PC-3 (cell line): ENCODE results near the gene KCNQ1. TPM values are rescaled to one million over a fixed set of nuclear protein-coding genes. Genes with fewer than 3 reads are reported as not detected.

ENCODE experiments used
- ATAC-seq: fragments of 200-7000 bp; cut with Tn5 transposase; 2 replicates; pipeline ENCODE4 v1.9.1; 2020; ENCODE audit warnings: mild to moderate bottlenecking, moderate library complexity
- BruUV-seq: library from RNA; stranded (reverse); fragments of 400-500 nt; replicated peaks from 2 replicates; lab custom pipeline; 2021; lab: Mats Ljungman, UMichigan
- CTCF ChIA-PET: fragments of 300-600 bp; sonication (Branson Sonifier 250); formaldehyde crosslinking; loops from one replicate; lab custom pipeline; 2022; ENCODE audit warnings: antibody characterized with exemption; lab: Charles Lee
- POLR2A ChIA-PET: fragments of 300-600 bp; sonication (Branson Sonifier 250); formaldehyde crosslinking; loops from one replicate; lab custom pipeline; 2022; ENCODE audit warnings: antibody characterized with exemption; ENCODE audit not compliant: unreplicated experiment; lab: Charles Lee
- DNase-seq: peaks from one replicate; pipeline ENCODE4 v3.0.0-alpha.2; 2015
- H2AFZ ChIP-seq: fragments of 300-600 bp; sonication (generic); 2 replicates; pipeline ENCODE4 v1.6.0; 2016; ENCODE audit warnings: antibody characterized with exemption, low read length
- H3F3A ChIP-seq: fragments of 300-600 bp; sonication (generic); one replicate; pipeline ENCODE4 v1.6.0; 2017; ENCODE audit warnings: antibody characterized with exemption, low read length, control low read depth, mild to moderate bottlenecking; ENCODE audit not compliant: unreplicated experiment
- H3K27ac ChIP-seq: fragments of 300-600 bp; sonication (generic); 2 replicates; pipeline ENCODE4 v1.5.1; 2016; ENCODE audit warnings: mild to moderate bottlenecking, low read length
- H3K27me3 ChIP-seq: fragments of 300-600 bp; sonication (generic); 2 replicates; pipeline ENCODE4 v1.6.1; 2016; ENCODE audit warnings: low read length, mixed read lengths
- H3K36me3 ChIP-seq: fragments of 300-600 bp; sonication (generic); 2 replicates; pipeline ENCODE4 v1.6.1; 2016; ENCODE audit warnings: low read depth, mixed run types, low read length, mixed read lengths
- H3K4me1 ChIP-seq: fragments of 300-600 bp; sonication (generic); 2 replicates; pipeline ENCODE4 v1.5.1; 2016; ENCODE audit warnings: low read length; ENCODE audit not compliant: insufficient read depth
- H3K4me2 ChIP-seq: fragments of 300-600 bp; sonication (generic); 2 replicates; pipeline ENCODE4 v1.6.0; 2016; ENCODE audit warnings: low read length
- H3K4me3 ChIP-seq: fragments of 300-600 bp; sonication (generic); 2 replicates; pipeline ENCODE4 v1.5.1; 2016; ENCODE audit warnings: mild to moderate bottlenecking, low read length, mixed read lengths
- H3K79me2 ChIP-seq: fragments of 300-600 bp; sonication (generic); 2 replicates; pipeline ENCODE4 v1.6.1; 2017; ENCODE audit warnings: low read length, mixed read lengths
- H3K9ac ChIP-seq: fragments of 300-600 bp; sonication (generic); 2 replicates; pipeline ENCODE4 v1.6.0; 2016; ENCODE audit warnings: mild to moderate bottlenecking, low read length
- H3K9me2 ChIP-seq: fragments of 300-600 bp; sonication (generic); replicated peaks from 2 replicates; pipeline ENCODE4 v1.6.1; 2016; ENCODE audit warnings: mixed run types, low read length, mixed read lengths
- H3K9me3 ChIP-seq: fragments of 300-600 bp; sonication (generic); 2 replicates; pipeline ENCODE4 v1.6.1; 2016; ENCODE audit warnings: low read length, mixed read lengths
- H4K20me1 ChIP-seq: fragments of 300-600 bp; sonication (generic); 2 replicates; pipeline ENCODE4 v1.6.1; 2016; ENCODE audit warnings: low read length, mixed read lengths
- EZH2 ChIP-seq: fragments of 300-600 bp; sonication (generic); IDR thresholded peaks from one replicate; pipeline ENCODE4 v1.6.1; 2017; ENCODE audit warnings: antibody characterized with exemption, mild to moderate bottlenecking, low read length; ENCODE audit not compliant: unreplicated experiment
- EZH2phosphoT487 ChIP-seq: fragments of 300-600 bp; sonication (generic); IDR thresholded peaks from 2 replicates; pipeline ENCODE4 v1.6.1; 2018; ENCODE audit warnings: mild to moderate bottlenecking, antibody characterized with exemption, low read length, borderline replicate concordance
- intact Hi-C: fragments of 100-400 bp; cut with micrococcal nuclease; formaldehyde crosslinking; loops from 2 replicates; pipeline ENCODE4 v1.9.0; 2023
- total RNA-seq: library from RNA; depleted of rRNA; stranded (reverse); fragments of >200 nt; gene quantifications from 2 replicates; pipeline ENCODE4 v1.2.3, GENCODE V29; 2014
- TF ChIP-seq, protein P1 (sequence below): fragments of 300-600 bp; sonication (generic); conservative IDR thresholded peaks from 2 replicates; pipeline ENCODE4 v1.5.1; 2017; ENCODE audit warnings: antibody characterized with exemption, low read depth, mild to moderate bottlenecking, low read length

Gene KCNQ1
- total RNA-seq, 1 experiment from 2014 or later: 0.40 TPM

DNA sequence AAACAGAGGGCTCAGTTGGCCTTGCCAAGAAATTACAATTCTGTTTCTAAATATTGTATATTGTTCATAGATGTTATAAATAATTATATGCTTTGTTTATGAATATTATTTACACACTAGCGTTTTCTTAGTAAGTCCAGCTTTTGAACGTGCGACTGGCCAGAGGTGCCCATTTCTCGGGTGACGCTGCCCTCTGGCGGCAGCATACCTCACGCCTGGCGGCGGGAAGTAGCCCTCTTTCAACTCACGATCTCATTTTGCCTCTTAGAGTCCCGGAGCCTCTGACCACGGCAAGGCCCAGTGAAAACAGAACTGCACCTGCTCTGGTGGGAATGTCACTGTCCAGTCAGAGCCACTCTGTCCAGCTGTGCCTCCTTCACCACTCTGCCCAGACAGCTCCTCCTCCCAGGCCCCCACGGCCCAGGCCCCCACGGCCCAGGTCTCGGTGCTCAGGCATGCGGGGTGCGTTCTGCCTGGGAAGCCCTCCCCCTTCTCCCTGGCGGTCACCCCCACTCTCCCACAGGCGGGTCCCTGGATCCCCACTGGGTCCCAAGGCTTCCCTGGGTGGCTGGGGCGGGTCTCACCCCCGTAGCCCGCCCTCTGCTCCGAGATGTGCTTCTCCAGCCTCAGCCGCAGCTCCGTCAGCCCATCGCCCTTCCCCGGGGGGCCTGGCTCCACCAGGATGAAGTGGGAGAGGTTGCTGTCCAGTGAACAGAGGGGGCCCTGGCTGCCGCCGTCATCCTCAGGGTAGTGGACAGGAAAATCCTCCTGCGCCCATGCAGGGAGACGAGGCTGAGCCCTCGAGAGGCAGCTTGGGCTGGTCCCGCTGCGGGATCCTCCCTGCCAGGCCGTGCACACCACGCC, 24.9 kb upstream of the KCNQ1 start:
- Histone ChIP-seq H3K9me2 (no peaks in the 10 kb centered on the region), H3K36me3 (no peaks in the 10 kb centered on the region), H3K27me3 (no peaks in the 10 kb centered on the region), H3K4me3 (peak overlapping the region; percentile 13; the same call in 1 of the 2 replicates), H2AFZ (peak overlapping the region; percentile 62), H3K4me2 (peak overlapping the region; percentile 58), H4K20me1 (no peaks in the 10 kb centered on the region), H3F3A (no peaks in the 10 kb centered on the region), H3K9ac (no peak overlapping the region), H3K9me3 (no peaks in the 10 kb centered on the region), H3K27ac (no peak overlapping the region), H3K4me1 (0 out of 2 replicates have a peak, but pooled peaks cover 3% of the 10 kb centered on the region), H3K79me2 (no peaks in the 10 kb centered on the region)
- ChIA-PET CTCF (interaction anchor here (0.6 to 2.4 kb wide), 7 partner anchors 19 to 143 kb away, joined by 3 to 44 read pairs (median 4); partner anchors contain the start of gene TSSC4), POLR2A (interaction anchor here (0.6 kb wide), 1 partner anchor 572 kb away, joined by 5 read pairs; the partner anchor contains the start of gene NAP1L4)
- BruUV-seq: TSS peak; percentile 24
- no peak for TF ChIP-seq EZH2
- TF ChIP-seq, protein P1, sequence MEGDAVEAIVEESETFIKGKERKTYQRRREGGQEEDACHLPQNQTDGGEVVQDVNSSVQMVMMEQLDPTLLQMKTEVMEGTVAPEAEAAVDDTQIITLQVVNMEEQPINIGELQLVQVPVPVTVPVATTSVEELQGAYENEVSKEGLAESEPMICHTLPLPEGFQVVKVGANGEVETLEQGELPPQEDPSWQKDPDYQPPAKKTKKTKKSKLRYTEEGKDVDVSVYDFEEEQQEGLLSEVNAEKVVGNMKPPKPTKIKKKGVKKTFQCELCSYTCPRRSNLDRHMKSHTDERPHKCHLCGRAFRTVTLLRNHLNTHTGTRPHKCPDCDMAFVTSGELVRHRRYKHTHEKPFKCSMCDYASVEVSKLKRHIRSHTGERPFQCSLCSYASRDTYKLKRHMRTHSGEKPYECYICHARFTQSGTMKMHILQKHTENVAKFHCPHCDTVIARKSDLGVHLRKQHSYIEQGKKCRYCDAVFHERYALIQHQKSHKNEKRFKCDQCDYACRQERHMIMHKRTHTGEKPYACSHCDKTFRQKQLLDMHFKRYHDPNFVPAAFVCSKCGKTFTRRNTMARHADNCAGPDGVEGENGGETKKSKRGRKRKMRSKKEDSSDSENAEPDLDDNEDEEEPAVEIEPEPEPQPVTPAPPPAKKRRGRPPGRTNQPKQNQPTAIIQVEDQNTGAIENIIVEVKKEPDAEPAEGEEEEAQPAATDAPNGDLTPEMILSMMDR: peak; percentile 83
- intact Hi-C loops: loop anchor here (1.0 to 10.0 kb wide), 2 partner anchors 20 to 465 kb away; partner anchors contain the start of genes CDKN1C and TSSC4
- ATAC-seq (peak; percentile 67), DNase-seq (peak; percentile 83)

DNA sequence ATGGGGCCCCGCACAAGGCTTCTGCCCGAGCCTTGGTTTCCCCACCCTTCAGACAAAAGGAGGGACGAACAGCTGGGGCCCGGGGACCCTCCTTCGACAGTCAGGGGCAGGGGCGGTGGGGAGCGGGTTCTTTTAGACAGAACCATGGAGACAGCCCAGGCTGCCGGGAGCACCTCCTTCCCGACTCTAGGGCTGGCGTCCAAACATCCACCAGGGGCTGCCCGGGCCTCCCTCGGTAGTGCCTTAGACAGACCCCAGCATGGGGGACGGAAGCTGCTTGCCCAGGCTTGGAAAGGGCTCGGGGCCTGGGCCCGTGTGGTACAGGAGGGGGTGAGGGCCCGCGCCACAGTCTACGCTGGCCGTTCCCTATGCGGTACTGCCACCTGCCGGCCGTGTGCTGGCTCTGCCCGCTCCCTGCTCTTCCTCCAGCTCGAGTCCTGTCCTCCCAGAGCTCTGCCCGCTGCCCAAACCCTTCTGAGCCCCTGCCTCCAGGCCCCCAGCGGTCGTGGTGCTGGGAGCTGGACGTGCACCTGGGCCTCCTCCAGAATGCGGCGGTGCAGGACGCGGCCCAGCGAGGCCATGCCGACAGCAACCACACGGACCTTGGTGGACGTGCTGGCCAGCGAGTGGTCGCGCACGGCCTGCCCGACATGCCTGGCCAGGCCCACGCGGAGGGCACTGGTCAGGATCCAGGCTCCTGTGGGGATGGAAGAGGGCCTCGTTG, 24.1 kb upstream of the KCNQ1 start:
- Histone ChIP-seq H3F3A (no peaks in the 10 kb centered on the region), H2AFZ (peak overlapping the region; percentile 62), H3K27me3 (no peaks in the 10 kb centered on the region), H3K27ac (no peak overlapping the region), H3K9me3 (no peaks in the 10 kb centered on the region), H3K9ac (no peak overlapping the region), H3K4me1 (0 out of 2 replicates have a peak, but pooled peaks cover 3% of the 10 kb centered on the region), H3K79me2 (no peaks in the 10 kb centered on the region), H3K36me3 (no peaks in the 10 kb centered on the region), H3K4me3 (no peak overlapping the region), H3K9me2 (no peaks in the 10 kb centered on the region), H4K20me1 (no peaks in the 10 kb centered on the region), H3K4me2 (peak overlapping the region; percentile 58)
- TF ChIP-seq, protein P1: peak; percentile 88
- TF ChIP-seq EZH2phosphoT487: no peak
- DNase-seq (peak; percentile 77), ATAC-seq (peak; percentile 95)
- intact Hi-C loops: loop anchor here (1.0 to 10.0 kb wide), 2 partner anchors 20 to 464 kb away; partner anchors contain the start of genes CDKN1C and TSSC4
- POLR2A ChIA-PET: interaction anchor here (0.6 kb wide), 1 partner anchor 102 kb away, joined by 3 read pairs; no protein-coding TSS in a partner anchor
- no TSS peak for BruUV-seq
- CTCF ChIA-PET: interaction anchor here (1.0 to 2.4 kb wide), 3 partner anchors 20 to 144 kb away, joined by 3 to 44 read pairs (median 4); partner anchors contain the start of gene TSSC4
